H9 (cell line): ENCODE measurements around the gene SRRM3. TPM values are rescaled to one million over a fixed set of nuclear protein-coding genes. Genes with fewer than 3 reads are reported as not detected.
A peak's percentile ranks its signal among the peaks of the same experiment; 100 is the strongest.

ENCODE experiments used
- DNase-seq: peaks from one replicate; pipeline ENCODE4 v3.0.0-alpha.2; 2017
- H2AFZ ChIP-seq: one replicate; pipeline ENCODE4 v1.6.1; 2013; ENCODE audit warnings: mild to moderate bottlenecking, low read length, control low read depth, moderate library complexity
- H2AK5ac ChIP-seq: 2 replicates; pipeline ENCODE4 v1.6.1; 2013; ENCODE audit warnings: low read length, control low read depth, mixed read lengths; ENCODE audit not compliant: insufficient read length
- H2BK120ac ChIP-seq: one replicate; pipeline ENCODE4 v1.6.1; 2013; ENCODE audit warnings: low read depth, mild to moderate bottlenecking, low read length, control low read depth, inconsistent platforms; ENCODE audit not compliant: poor library complexity, severe bottlenecking
- H2BK12ac ChIP-seq: 2 replicates; pipeline ENCODE4 v1.6.1; 2013; ENCODE audit warnings: low read length, control low read depth, mixed read lengths, low read depth; ENCODE audit not compliant: insufficient read length
- H2BK15ac ChIP-seq: 2 replicates; pipeline ENCODE4 v1.6.1; 2013; ENCODE audit warnings: low read depth, low read length, control low read depth
- H2BK20ac ChIP-seq: one replicate; pipeline ENCODE4 v1.6.1; 2013; ENCODE audit warnings: low read depth, mild to moderate bottlenecking, low read length, control low read depth, inconsistent platforms; ENCODE audit not compliant: poor library complexity, severe bottlenecking
- H2BK5ac ChIP-seq: 2 replicates; pipeline ENCODE4 v1.6.1; 2013; ENCODE audit warnings: low read length, control low read depth, mixed read lengths; ENCODE audit not compliant: insufficient read length
- H3K14ac ChIP-seq: 2 replicates; pipeline ENCODE4 v1.6.1; 2013; ENCODE audit warnings: low read length, control low read depth; ENCODE audit not compliant: insufficient read depth
- H3K18ac ChIP-seq: 2 replicates; pipeline ENCODE4 v1.6.1; 2013; ENCODE audit warnings: low read depth, mild to moderate bottlenecking, mixed read lengths, low read length, control low read depth; ENCODE audit not compliant: insufficient read length
- H3K23ac ChIP-seq: 2 replicates; pipeline ENCODE4 v1.6.1; 2013; ENCODE audit warnings: low read length, control low read depth, mixed read lengths, low read depth; ENCODE audit not compliant: insufficient read length
- H3K23me2 ChIP-seq: 2 replicates; pipeline ENCODE4 v1.6.1; 2013; ENCODE audit warnings: low read depth, mild to moderate bottlenecking, mixed read lengths, low read length, control low read depth; ENCODE audit not compliant: insufficient read length, poor library complexity, severe bottlenecking
- H3K27ac ChIP-seq: 2 replicates; pipeline ENCODE4 v1.5.1; 2013; ENCODE audit warnings: low read length, control low read depth, mixed read lengths, low read depth; ENCODE audit not compliant: insufficient read length
- H3K27me3 ChIP-seq: 2 replicates; pipeline ENCODE4 v1.6.1; 2013; ENCODE audit warnings: low read length, control low read depth, inconsistent platforms; ENCODE audit not compliant: insufficient read depth
- H3K4ac ChIP-seq: 2 replicates; pipeline ENCODE4 v1.6.1; 2013; ENCODE audit warnings: low read depth, mild to moderate bottlenecking, control low read depth, inconsistent platforms, low read length, moderate library complexity
- H3K4me1 ChIP-seq: 2 replicates; pipeline ENCODE4 v1.6.1; 2013; ENCODE audit warnings: low read length, control low read depth, inconsistent platforms; ENCODE audit not compliant: insufficient read depth
- H3K4me2 ChIP-seq: 2 replicates; pipeline ENCODE4 v1.6.1; 2013; ENCODE audit warnings: low read length, control low read depth, mixed read lengths; ENCODE audit not compliant: insufficient read length, insufficient read depth
- H3K56ac ChIP-seq: 2 replicates; pipeline ENCODE4 v1.6.1; 2013; ENCODE audit warnings: low read depth, mild to moderate bottlenecking, mixed read lengths, low read length, control low read depth; ENCODE audit not compliant: insufficient read length
- H3K79me1 ChIP-seq: 2 replicates; pipeline ENCODE4 v1.6.1; 2013; ENCODE audit warnings: low read depth, mild to moderate bottlenecking, moderate library complexity, low read length, control low read depth, inconsistent platforms; ENCODE audit not compliant: insufficient read depth, poor library complexity, severe bottlenecking
- H3K79me2 ChIP-seq: 2 replicates; pipeline ENCODE4 v1.6.1; 2013; ENCODE audit warnings: low read length, control low read depth, inconsistent platforms; ENCODE audit not compliant: insufficient read depth
- H3K9ac ChIP-seq: 2 replicates; pipeline ENCODE4 v1.6.1; 2013; ENCODE audit warnings: low read length, control low read depth, mixed read lengths; ENCODE audit not compliant: insufficient read length; ENCODE audit errors: extremely low read depth
- H3K9me3 ChIP-seq: one replicate; pipeline ENCODE4 v1.6.1; 2013; ENCODE audit warnings: low read depth, low read length, inconsistent platforms; ENCODE audit not compliant: control insufficient read depth
- H3T11ph ChIP-seq: one replicate; pipeline ENCODE4 v1.6.1; 2013; ENCODE audit warnings: mild to moderate bottlenecking, low read length, control low read depth, inconsistent platforms
- H4K20me1 ChIP-seq: one replicate; pipeline ENCODE4 v1.6.1; 2013; ENCODE audit not compliant: control insufficient read depth, insufficient read length, insufficient read depth
- H4K5ac ChIP-seq: 2 replicates; pipeline ENCODE4 v1.6.1; 2013; ENCODE audit warnings: low read depth, mild to moderate bottlenecking, mixed read lengths, low read length, control low read depth; ENCODE audit not compliant: insufficient read length
- H4K8ac ChIP-seq: replicated peaks from 2 replicates; pipeline ENCODE4 v1.6.1; 2013; ENCODE audit warnings: low read length, control low read depth, mixed read lengths, low read depth; ENCODE audit not compliant: insufficient read length
- H4K91ac ChIP-seq: 2 replicates; pipeline ENCODE4 v1.6.1; 2013; ENCODE audit warnings: low read depth, mild to moderate bottlenecking, moderate library complexity, mixed read lengths, low read length, control low read depth; ENCODE audit not compliant: insufficient read length
- H3K27ac Mint-ChIP-seq, 3 experiments: 2 replicates in 2 of 3; 3 replicates in 1 of 3; pipeline ENCODE4 v1.8.0; 2020 to 2021; ENCODE audit warnings: mixed read lengths in 3 of 3, mild to moderate bottlenecking in 1 of 3, moderate library complexity in 1 of 3
- H3K27me3 Mint-ChIP-seq: 2 replicates; pipeline ENCODE4 v1.8.0; 2021; ENCODE audit warnings: low read depth, mild to moderate bottlenecking, moderate library complexity, mixed read lengths
- H3K36me3 Mint-ChIP-seq, 3 experiments: 2 replicates in 2 of 3; 3 replicates in 1 of 3; pipeline ENCODE4 v1.8.0; 2020 to 2021; ENCODE audit warnings: low read depth in 3 of 3, mixed read lengths in 3 of 3; ENCODE audit not compliant: insufficient read depth in 1 of 3
- H3K4me1 Mint-ChIP-seq, 2 experiments: 2 replicates each; pipeline ENCODE4 v1.8.0; 2020; ENCODE audit warnings: mixed read lengths in 2 of 2
- H3K4me3 Mint-ChIP-seq, 2 experiments: 2 replicates in 1 of 2; 3 replicates in 1 of 2; pipeline ENCODE4 v1.8.0; 2020 to 2021; ENCODE audit warnings: mild to moderate bottlenecking in 2 of 2, mixed read lengths in 2 of 2, moderate library complexity in 1 of 2
- H3K9me3 Mint-ChIP-seq, 2 experiments: 2 replicates in 1 of 2; 3 replicates in 1 of 2; pipeline ENCODE4 v1.8.0; 2020; ENCODE audit warnings: mild to moderate bottlenecking in 2 of 2, mixed read lengths in 2 of 2, moderate library complexity in 1 of 2
- WGBS: extraction: QIAGEN DNeasy Blood & Tissue Kit; methylation state at CpG from one replicate; pipeline ENCODE4 v1.1.7; 2013; ENCODE audit warnings: missing lambda C conversion rate, low lambda C conversion rate, mixed read lengths; ENCODE audit not compliant: insufficient read length; ENCODE audit errors: extremely low coverage; 5-methylcytosine and 5-hydroxymethylcytosine counted together
- total RNA-seq: library from RNA; stranded (reverse); gene quantifications from 2 replicates; pipeline ENCODE4 v1.2.1, GENCODE V29; 2021
- TF ChIP-seq, protein P1 (sequence below): fragments of 200-600 bp; sonication (generic); conservative IDR thresholded peaks from 3 replicates; pipeline ENCODE4 v1.8.0; 2021; ENCODE audit warnings: antibody characterized with exemption, mild to moderate bottlenecking

Gene SRRM3
- total RNA-seq, 1 experiment from 2014 or later = 11.0 TPM

GRCh38 chr7:76187272-76187671, 14.4 kb upstream of the SRRM3 start:
- H3K4me1 Mint-ChIP-seq = peaks cover 13 to 25% of the 10 kb centered on the region in 2 experiments
- no peaks in the 10 kb centered on the region for H3K79me1 ChIP-seq

More at GRCh38 chr7:76187272-76187671, 14.4 kb upstream of the SRRM3 start:
- Histone ChIP-seq H4K5ac (no peak overlapping the region), H4K20me1 (no peaks in the 10 kb centered on the region), H3K79me2 (no peaks in the 10 kb centered on the region), H2BK20ac (no peak overlapping the region), H2BK120ac (no peak overlapping the region), H3K23me2 (no peaks in the 10 kb centered on the region), H2BK15ac (no peak overlapping the region), H3K9ac (no peak overlapping the region), H2BK12ac (no peak overlapping the region), H3T11ph (no peak overlapping the region), H3K27ac (no peak overlapping the region), H4K8ac (no peak overlapping the region), H3K23ac (no peak overlapping the region), H4K91ac (no peak overlapping the region), H2BK5ac (no peak overlapping the region), H3K27me3 (no peaks in the 10 kb centered on the region), H3K18ac (no peak overlapping the region), H2AK5ac (no peak overlapping the region), H2AFZ (no peak overlapping the region), H3K4me1 (no peaks in the 10 kb centered on the region; the same call in 1 of the 2 replicates), H3K14ac (no peak overlapping the region), H3K4ac (no peak overlapping the region), H3K4me2 (no peak overlapping the region), H3K9me3 (no peaks in the 10 kb centered on the region), H3K56ac (no peak overlapping the region)
- H3K27ac Mint-ChIP-seq = peak overlapping the region in 1 of 3 experiments; percentile 16; a peak in 1 of 7 replicates
- no peak overlapping the region for H3K4me3 Mint-ChIP-seq
- H3K27me3 Mint-ChIP-seq = no peaks in the 10 kb centered on the region; the same call in 1 of the 2 replicates
- WGBS = no CpG with 5 or more reads among the region's 5 CpGs
- H3K36me3 Mint-ChIP-seq = peaks cover 1 to 3% (median 3%) of the 10 kb centered on the region in 3 experiments; a peak in 1 of 7 replicates
- DNase-seq = no peak
- peaks cover 2 to 4% of the 10 kb centered on the region in 2 experiments; a peak in 4 of 5 replicates for H3K9me3 Mint-ChIP-seq
- TF ChIP-seq, protein P1, sequence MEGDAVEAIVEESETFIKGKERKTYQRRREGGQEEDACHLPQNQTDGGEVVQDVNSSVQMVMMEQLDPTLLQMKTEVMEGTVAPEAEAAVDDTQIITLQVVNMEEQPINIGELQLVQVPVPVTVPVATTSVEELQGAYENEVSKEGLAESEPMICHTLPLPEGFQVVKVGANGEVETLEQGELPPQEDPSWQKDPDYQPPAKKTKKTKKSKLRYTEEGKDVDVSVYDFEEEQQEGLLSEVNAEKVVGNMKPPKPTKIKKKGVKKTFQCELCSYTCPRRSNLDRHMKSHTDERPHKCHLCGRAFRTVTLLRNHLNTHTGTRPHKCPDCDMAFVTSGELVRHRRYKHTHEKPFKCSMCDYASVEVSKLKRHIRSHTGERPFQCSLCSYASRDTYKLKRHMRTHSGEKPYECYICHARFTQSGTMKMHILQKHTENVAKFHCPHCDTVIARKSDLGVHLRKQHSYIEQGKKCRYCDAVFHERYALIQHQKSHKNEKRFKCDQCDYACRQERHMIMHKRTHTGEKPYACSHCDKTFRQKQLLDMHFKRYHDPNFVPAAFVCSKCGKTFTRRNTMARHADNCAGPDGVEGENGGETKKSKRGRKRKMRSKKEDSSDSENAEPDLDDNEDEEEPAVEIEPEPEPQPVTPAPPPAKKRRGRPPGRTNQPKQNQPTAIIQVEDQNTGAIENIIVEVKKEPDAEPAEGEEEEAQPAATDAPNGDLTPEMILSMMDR = no peak
